ENCODE measurements around the gene TTC13.

The TTC13 gene

DNA sequence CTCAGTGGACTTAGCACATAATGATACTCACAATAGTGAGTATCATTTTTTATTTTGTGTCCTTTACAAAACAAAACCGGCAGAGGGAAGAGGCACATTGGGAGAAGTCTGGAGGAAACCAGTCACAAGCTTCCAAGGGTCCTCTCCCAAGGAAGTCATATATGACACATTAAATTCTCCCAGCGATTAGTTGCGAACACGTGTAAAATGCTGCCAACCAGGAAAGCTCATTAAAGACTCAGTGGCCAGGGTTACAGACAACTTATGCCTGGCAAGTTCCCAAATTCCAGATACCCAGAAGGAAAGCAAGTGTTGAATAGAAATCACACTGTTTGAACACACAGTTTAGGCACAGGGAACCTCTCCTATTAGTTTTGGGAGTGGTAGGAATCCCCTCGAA is 52.5 kb downstream of the TTC13 start:
- no peak overlapping the region for H3K4me3 ChIP-seq (ENCODE audit: control insufficient read depth, low read depth, low read length)
- DNase-seq (ENCODE audit: low read depth) = no peak
- TF ChIP-seq CTCF (conservative IDR thresholded peaks at IDR 0.05; ENCODE audit: control insufficient read depth, insufficient read depth, low read depth, low read length) = no peak

DNA sequence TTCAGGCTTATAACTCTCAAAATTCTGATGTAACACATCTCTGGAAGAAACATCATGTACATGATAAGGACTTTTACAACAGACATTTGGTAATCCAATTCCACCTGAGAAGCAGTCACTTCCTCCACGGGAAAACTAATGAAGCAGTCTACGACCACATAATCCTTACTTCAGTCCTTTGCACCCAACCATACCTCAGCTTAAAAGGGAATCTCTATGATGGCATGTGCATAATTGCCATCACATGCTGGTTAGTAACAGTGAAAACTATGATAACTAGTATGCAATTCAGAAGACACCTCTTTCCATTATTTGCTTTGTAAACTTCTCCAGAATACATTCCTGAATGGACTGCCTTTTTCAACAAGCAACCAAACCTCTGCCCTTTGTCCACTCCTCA is 53.1 kb downstream of the TTC13 start:
- H3K4me3 ChIP-seq (ENCODE audit: control insufficient read depth, low read depth, low read length) = no peak overlapping the region
- no peak for TF ChIP-seq CTCF (conservative IDR thresholded peaks at IDR 0.05; ENCODE audit: control insufficient read depth, insufficient read depth, low read depth, low read length)
- no peak for DNase-seq (ENCODE audit: low read depth)

- H3K4me3 ChIP-seq (ENCODE audit: control insufficient read depth, low read depth, low read length) = no peak overlapping the region
- no peak for DNase-seq (ENCODE audit: low read depth)
- TF ChIP-seq CTCF (conservative IDR thresholded peaks at IDR 0.05; ENCODE audit: control insufficient read depth, insufficient read depth, low read depth, low read length) = no peak
Measured at GRCh38 chr1:230923176-230923575, 55.5 kb downstream of the TTC13 start.

DNA sequence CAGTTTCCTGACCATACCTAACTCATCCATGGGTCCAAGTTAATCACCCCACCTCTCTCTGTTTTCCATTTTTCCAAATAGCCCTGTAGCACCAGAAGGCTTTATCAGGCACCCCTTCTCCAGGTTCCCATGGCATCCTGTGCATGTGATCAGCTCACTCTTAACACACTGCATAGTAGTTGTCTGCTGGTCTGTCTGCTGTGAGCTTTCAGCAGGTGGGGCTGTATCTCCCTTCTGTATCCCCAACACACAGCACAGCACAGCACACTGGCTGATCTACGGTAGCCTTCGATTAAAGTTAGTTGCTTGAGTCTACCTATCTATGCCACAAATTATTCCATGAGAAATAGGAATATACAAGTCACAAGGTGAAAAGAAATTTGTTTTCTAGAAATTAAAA is 56.0 kb downstream of the TTC13 start:
- no peak for TF ChIP-seq CTCF (conservative IDR thresholded peaks at IDR 0.05; ENCODE audit: control insufficient read depth, insufficient read depth, low read depth, low read length)
- no peak overlapping the region for H3K4me3 ChIP-seq (ENCODE audit: control insufficient read depth, low read depth, low read length)
- peak; percentile 8 for DNase-seq (ENCODE audit: low read depth)

GRCh38 chr1:230919207-230919606 is 59.5 kb downstream of the TTC13 start:
- no peak for TF ChIP-seq CTCF (conservative IDR thresholded peaks at IDR 0.05; ENCODE audit: control insufficient read depth, insufficient read depth, low read depth, low read length)
- DNase-seq (ENCODE audit: low read depth) = no peak
- no peak overlapping the region for H3K4me3 ChIP-seq (ENCODE audit: control insufficient read depth, low read depth, low read length)

- TF ChIP-seq CTCF (conservative IDR thresholded peaks at IDR 0.05; ENCODE audit: control insufficient read depth, insufficient read depth, low read depth, low read length) = peak; percentile 67
- peak; percentile 77 for DNase-seq (ENCODE audit: low read depth)
- no peak overlapping the region for H3K4me3 ChIP-seq (ENCODE audit: control insufficient read depth, low read depth, low read length)
Measured at GRCh38 chr1:230917284-230918135, 61.2 kb downstream of the TTC13 start.
